Suprapubic skin (tissue), 4 donors: ENCODE measurements around the gene FLNA. TPM values are rescaled to one million over a fixed set of nuclear protein-coding genes. Genes with fewer than 3 reads are reported as not detected.

Experiments
- DNase-seq, 2 donors: peaks; one replicate each; pipeline ENCODE4 v3.0.0-alpha.2; 2019; ENCODE audit warnings: low spot score in 2 of 2
- H3K27ac ChIP-seq: fragments of 200-600 bp; sonication (generic); one replicate; pipeline ENCODE4 v1.5.1; 2019
- H3K27me3 ChIP-seq: fragments of 200-600 bp; sonication (generic); one replicate; pipeline ENCODE4 v1.5.1; 2019
- H3K36me3 ChIP-seq: fragments of 200-600 bp; sonication (generic); one replicate; pipeline ENCODE4 v1.5.1; 2019
- H3K4me1 ChIP-seq: fragments of 200-600 bp; sonication (generic); one replicate; pipeline ENCODE4 v1.5.1; 2019
- H3K4me3 ChIP-seq: fragments of 200-600 bp; sonication (generic); one replicate; pipeline ENCODE4 v1.5.1; 2019; ENCODE audit warnings: mild to moderate bottlenecking
- H3K9me3 ChIP-seq: fragments of 200-600 bp; sonication (generic); one replicate; pipeline ENCODE4 v1.5.1; 2019
- CTCF ChIP-seq, 2 donors: fragments of 200-600 bp in 1 of 2; fragments of 450-650 bp in 1 of 2; sonication (generic) in 1 of 2; IDR thresholded peaks; one replicate each; pipeline ENCODE4 v1.5.1; 2016 to 2019; ENCODE audit warnings: antibody characterized with exemption in 2 of 2, mild to moderate bottlenecking in 1 of 2, moderate library complexity in 1 of 2
- EP300 ChIP-seq: sonication (generic); formaldehyde crosslinking; IDR thresholded peaks from one replicate; pipeline ENCODE4 v1.6.1; 2017; ENCODE audit warnings: antibody characterized with exemption
- POLR2A ChIP-seq, 2 donors: fragments of 450-650 bp; IDR thresholded peaks; one replicate each; pipeline ENCODE4 v1.6.1; 2017; ENCODE audit warnings: antibody characterized with exemption in 2 of 2, mild to moderate bottlenecking in 2 of 2, moderate library complexity in 2 of 2
- POLR2AphosphoS5 ChIP-seq, 3 donors: sonication (generic); formaldehyde crosslinking; IDR thresholded peaks; one replicate each; pipeline ENCODE4 v1.6.1; 2017; ENCODE audit warnings: antibody characterized with exemption in 3 of 3
- WGBS: methylation state at CpG from one replicate; pipeline ENCODE4 v1.1.5; 2018; 5-methylcytosine and 5-hydroxymethylcytosine counted together
- total RNA-seq, 4 donors: library from RNA; depleted of rRNA; stranded (reverse); fragments of >200 nt; gene quantifications; one replicate each; pipeline ENCODE4 v1.1.0, GENCODE V29; 2016

The FLNA gene
- total RNA-seq, 4 donors from 2014 or later = 374 to 402 (median 386) TPM

GRCh38 chrX:154353172-154353843 lies 21.1 kb downstream of the FLNA start:
- DNase-seq = no peak
- 93% methylated on average over 8 of the region's 24 CpGs for WGBS
- Histone ChIP-seq H3K36me3 (peaks cover 99% of the 10 kb centered on the region), H3K27ac (no peak overlapping the region), H3K4me3 (no peak overlapping the region), H3K27me3 (no peaks in the 10 kb centered on the region), H3K4me1 (peaks cover 7% of the 10 kb centered on the region), H3K9me3 (no peaks in the 10 kb centered on the region)
- TF ChIP-seq POLR2A (IDR thresholded peaks at IDR 0.05) (no peak), EP300 (no peak), POLR2AphosphoS5 (IDR thresholded peaks at IDR 0.05) (no peak), CTCF (IDR thresholded peaks at IDR 0.05) (no peak)

- H3K36me3 ChIP-seq = peaks cover 91% of the 10 kb centered on the region
- no peaks in the 10 kb centered on the region for H3K27me3 ChIP-seq
Observed at GRCh38 chrX:154352466-154352865, 22.0 kb downstream of the FLNA start.

GRCh38 chrX:154352012-154352401 lies 22.4 kb downstream of the FLNA start:
- H3K4me3 ChIP-seq = no peak overlapping the region
- no peaks in the 10 kb centered on the region for H3K9me3 ChIP-seq
- WGBS = 80% methylated on average over 1 of the region's 14 CpGs
- TF ChIP-seq EP300 (no peak), POLR2AphosphoS5 (IDR thresholded peaks at IDR 0.05) (no peak), CTCF (IDR thresholded peaks at IDR 0.05) (no peak), POLR2A (IDR thresholded peaks at IDR 0.05) (no peak)
- H3K4me1 ChIP-seq = peaks cover 7% of the 10 kb centered on the region
- H3K27ac ChIP-seq = peak overlapping the region; percentile 11
- H3K36me3 ChIP-seq = peaks cover 86% of the 10 kb centered on the region
- no peaks in the 10 kb centered on the region for H3K27me3 ChIP-seq
- no peak for DNase-seq

More at GRCh38 chrX:154352466-154352865, 22.0 kb downstream of the FLNA start:
- Histone ChIP-seq H3K4me1 (peaks cover 7% of the 10 kb centered on the region), H3K27ac (no peak overlapping the region), H3K4me3 (no peak overlapping the region), H3K9me3 (no peaks in the 10 kb centered on the region)
- TF ChIP-seq POLR2AphosphoS5 (IDR thresholded peaks at IDR 0.05) (no peak), CTCF (IDR thresholded peaks at IDR 0.05) (no peak), POLR2A (IDR thresholded peaks at IDR 0.05) (no peak)
- DNase-seq = no peak
- WGBS = 93% methylated on average over 5 of the region's 13 CpGs

GRCh38 chrX:154351183-154352011 lies 23.0 kb downstream of the FLNA start:
- DNase-seq = no peak
- H3K4me3 ChIP-seq = no peak overlapping the region
- peaks cover 80% of the 10 kb centered on the region for H3K36me3 ChIP-seq
- H3K27me3 ChIP-seq = no peaks in the 10 kb centered on the region
- TF ChIP-seq POLR2A (IDR thresholded peaks at IDR 0.05) (no peak), EP300 (no peak), POLR2AphosphoS5 (IDR thresholded peaks at IDR 0.05) (no peak), CTCF (IDR thresholded peaks at IDR 0.05) (no peak)
- H3K4me1 ChIP-seq = peaks cover 7% of the 10 kb centered on the region
- 78% methylated on average over 21 of the region's 30 CpGs for WGBS
- no peaks in the 10 kb centered on the region for H3K9me3 ChIP-seq
- H3K27ac ChIP-seq = peak overlapping the region; percentile 11
